Osteoblast (primary cell): Measurements from ENCODE around the gene ZNF45. TPM values are rescaled to one million over a fixed set of nuclear protein-coding genes. Genes with fewer than 3 reads are reported as not detected.
"Not testable (repeated sequence)": the region's sequence is repeated elsewhere in the genome, so short reads cannot be mapped to it uniquely, and the experiment has no call there.

Source experiments
- DNase-seq: peaks from one replicate; pipeline ENCODE4 v3.0.0; 2011; ENCODE audit warnings: low spot score, mixed read lengths; ENCODE audit not compliant: insufficient read length; ENCODE audit errors: missing footprints
- H2AFZ ChIP-seq: 2 replicates; pipeline ENCODE4 v1.6.0; 2011; ENCODE audit warnings: mild to moderate bottlenecking, low read length
- H3K27ac ChIP-seq: 2 replicates; pipeline ENCODE4 v1.5.1; 2011; ENCODE audit warnings: mild to moderate bottlenecking, low read depth, low read length, moderate library complexity
- H3K27me3 ChIP-seq: 2 replicates; pipeline ENCODE4 v1.6.0; 2012; ENCODE audit warnings: mild to moderate bottlenecking, control low read depth, inconsistent platforms, low read length, moderate library complexity; ENCODE audit not compliant: insufficient read depth
- H3K36me3 ChIP-seq: 2 replicates; pipeline ENCODE4 v1.5.1; 2011; ENCODE audit warnings: mild to moderate bottlenecking, low read length, control low read depth, moderate library complexity; ENCODE audit not compliant: insufficient read depth
- H3K4me1 ChIP-seq: 2 replicates; pipeline ENCODE4 v1.5.1; 2011; ENCODE audit warnings: mild to moderate bottlenecking, low read length, control low read depth, moderate library complexity; ENCODE audit not compliant: insufficient read depth
- H3K4me2 ChIP-seq: 2 replicates; pipeline ENCODE4 v1.6.0; 2011; ENCODE audit warnings: mild to moderate bottlenecking, low read length; ENCODE audit not compliant: insufficient read depth
- H3K4me3 ChIP-seq: fragments of 200-600 bp; sonication (generic); 3 replicates; pipeline ENCODE4 v1.5.1; 2012; ENCODE audit warnings: mild to moderate bottlenecking, low read length, inconsistent platforms; ENCODE audit not compliant: insufficient read depth
- H3K79me2 ChIP-seq: 2 replicates; pipeline ENCODE4 v1.6.0; 2012; ENCODE audit warnings: mild to moderate bottlenecking, low read length, control low read depth, inconsistent platforms; ENCODE audit not compliant: insufficient read depth
- H3K9me3 ChIP-seq: 2 replicates; pipeline ENCODE4 v1.5.1; 2011; ENCODE audit warnings: low read depth, low read length, control low read depth
- H4K20me1 ChIP-seq: 2 replicates; pipeline ENCODE4 v1.6.0; 2012; ENCODE audit warnings: mild to moderate bottlenecking, low read length, control low read depth; ENCODE audit not compliant: insufficient read depth
- small RNA-seq: library from RNA; depleted of rRNA; stranded (forward); fragments of <200 nt; gene quantifications from one replicate; pipeline ENCODE3, GENCODE V24; 2012
- total RNA-seq: library from RNA; depleted of rRNA; stranded (reverse); fragments of >200 nt; gene quantifications from 2 replicates; pipeline ENCODE4 v1.2.3, GENCODE V29; 2012
- TF ChIP-seq, protein P1 (sequence below): IDR thresholded peaks from 2 replicates; pipeline ENCODE4 v1.5.1; 2011; ENCODE audit warnings: mild to moderate bottlenecking, low read depth, low read length, moderate library complexity; ENCODE audit errors: extremely low read depth

Gene ZNF45
- total RNA-seq, 1 donor = 15.6 TPM

DNA sequence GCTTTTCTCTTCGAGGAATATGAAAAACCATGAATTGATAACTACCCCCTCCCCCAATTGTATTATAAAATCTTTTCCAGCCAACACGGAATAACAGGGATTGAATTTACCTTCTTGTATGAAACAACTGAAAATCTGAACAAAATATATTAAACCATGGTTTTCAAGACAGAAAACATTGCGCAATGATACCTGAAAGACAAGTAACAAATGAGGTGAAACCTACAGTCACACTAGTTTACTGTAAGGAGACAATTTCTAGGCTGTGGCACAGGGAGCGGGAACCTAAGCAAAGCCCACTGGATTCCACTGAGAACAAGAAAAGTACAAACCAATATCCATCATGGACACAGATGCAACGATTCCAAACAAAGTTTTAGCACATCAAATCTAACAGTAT lies 54.6 kb downstream of the ZNF45 start:
- H3K36me3 ChIP-seq = peaks cover 4% of the 10 kb centered on the region
- peak; percentile 18 for DNase-seq
- peaks cover 12% of the 10 kb centered on the region for H3K9me3 ChIP-seq
- H3K4me2 ChIP-seq = no peak overlapping the region
- no peaks in the 10 kb centered on the region for H3K27me3 ChIP-seq
- TF ChIP-seq, protein P1, sequence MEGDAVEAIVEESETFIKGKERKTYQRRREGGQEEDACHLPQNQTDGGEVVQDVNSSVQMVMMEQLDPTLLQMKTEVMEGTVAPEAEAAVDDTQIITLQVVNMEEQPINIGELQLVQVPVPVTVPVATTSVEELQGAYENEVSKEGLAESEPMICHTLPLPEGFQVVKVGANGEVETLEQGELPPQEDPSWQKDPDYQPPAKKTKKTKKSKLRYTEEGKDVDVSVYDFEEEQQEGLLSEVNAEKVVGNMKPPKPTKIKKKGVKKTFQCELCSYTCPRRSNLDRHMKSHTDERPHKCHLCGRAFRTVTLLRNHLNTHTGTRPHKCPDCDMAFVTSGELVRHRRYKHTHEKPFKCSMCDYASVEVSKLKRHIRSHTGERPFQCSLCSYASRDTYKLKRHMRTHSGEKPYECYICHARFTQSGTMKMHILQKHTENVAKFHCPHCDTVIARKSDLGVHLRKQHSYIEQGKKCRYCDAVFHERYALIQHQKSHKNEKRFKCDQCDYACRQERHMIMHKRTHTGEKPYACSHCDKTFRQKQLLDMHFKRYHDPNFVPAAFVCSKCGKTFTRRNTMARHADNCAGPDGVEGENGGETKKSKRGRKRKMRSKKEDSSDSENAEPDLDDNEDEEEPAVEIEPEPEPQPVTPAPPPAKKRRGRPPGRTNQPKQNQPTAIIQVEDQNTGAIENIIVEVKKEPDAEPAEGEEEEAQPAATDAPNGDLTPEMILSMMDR = no peak
- no peak overlapping the region for H3K27ac ChIP-seq
- H2AFZ ChIP-seq = no peak overlapping the region
- no peaks in the 10 kb centered on the region for H3K79me2 ChIP-seq
- no peaks in the 10 kb centered on the region for H4K20me1 ChIP-seq
- H3K4me1 ChIP-seq = no peaks in the 10 kb centered on the region
- H3K4me3 ChIP-seq = no peak overlapping the region

DNA sequence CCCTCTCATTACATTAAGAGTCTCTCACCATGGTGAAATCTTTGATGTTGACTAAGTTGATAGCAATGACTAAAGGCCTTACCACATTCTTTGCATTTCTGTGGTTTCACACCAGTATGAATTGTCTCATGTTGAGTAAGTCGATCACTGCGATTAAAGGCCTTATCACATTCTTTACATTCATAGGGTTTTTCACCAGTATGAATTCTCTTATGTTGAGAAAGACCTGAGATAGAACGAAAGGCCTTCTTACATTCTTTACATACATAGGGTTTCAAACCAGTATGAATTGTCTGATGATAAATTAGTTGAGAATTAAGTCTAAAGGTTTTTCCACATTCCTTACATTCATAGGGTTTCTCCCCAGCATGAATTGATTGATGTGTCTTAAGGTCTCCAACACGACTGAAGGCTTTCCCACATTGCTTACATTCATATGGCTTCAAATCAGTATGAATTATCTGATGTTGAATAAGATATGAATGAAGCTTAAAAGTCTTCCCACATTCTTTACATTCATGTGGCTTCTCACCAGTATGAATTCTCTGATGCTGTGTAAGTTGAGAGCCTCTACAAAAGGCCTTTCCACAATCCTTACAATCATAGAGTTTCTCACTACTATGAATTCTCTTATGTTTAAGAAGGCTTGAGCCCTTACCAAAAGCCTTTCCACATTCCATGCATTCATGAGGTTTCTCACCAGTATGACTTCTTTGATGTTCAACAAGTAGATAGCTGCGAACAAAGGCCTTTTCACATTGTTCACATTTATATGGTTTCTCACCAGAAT lies 62.3 kb downstream of the ZNF45 start:
- no peak overlapping the region for H2AFZ ChIP-seq
- peaks cover 28% of the 10 kb centered on the region for H3K9me3 ChIP-seq
- H3K4me1 ChIP-seq = no peaks in the 10 kb centered on the region
- TF ChIP-seq, protein P1 = no peak
- H4K20me1 ChIP-seq = no peaks in the 10 kb centered on the region
- no peak overlapping the region for H3K4me3 ChIP-seq
- H3K4me2 ChIP-seq = no peak overlapping the region
- H3K79me2 ChIP-seq = no peaks in the 10 kb centered on the region
- peak; percentile 73 for DNase-seq
- H3K27ac ChIP-seq = no peak overlapping the region
- H3K36me3 ChIP-seq = no peaks in the 10 kb centered on the region
- H3K27me3 ChIP-seq = no peaks in the 10 kb centered on the region

DNA sequence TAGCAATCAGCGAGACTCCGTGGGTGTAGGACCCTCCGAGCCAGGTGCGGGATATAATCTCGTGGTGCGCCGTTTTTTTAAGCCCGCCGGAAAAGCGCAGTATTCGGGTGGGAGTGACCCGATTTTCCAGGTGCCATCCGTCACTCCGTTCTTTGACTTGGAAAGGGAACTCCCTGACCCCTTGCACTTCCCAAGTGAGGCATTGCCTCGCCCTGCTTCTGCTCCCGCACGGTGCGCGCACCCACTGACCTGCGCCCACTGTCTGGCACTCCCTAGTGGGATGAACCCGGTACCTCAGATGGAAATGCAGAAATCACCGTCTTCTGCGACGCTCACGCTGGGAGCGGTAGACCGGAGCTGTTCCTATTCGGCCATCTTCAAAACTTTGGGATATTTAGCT lies 68.2 kb downstream of the ZNF45 start:
- H4K20me1 ChIP-seq, H3K79me2 ChIP-seq, H3K36me3 ChIP-seq, H3K4me3 ChIP-seq, H3K27me3 ChIP-seq, H3K4me2 ChIP-seq, H2AFZ ChIP-seq, H3K27ac ChIP-seq, H3K4me1 ChIP-seq, DNase-seq: not testable (repeated sequence)
- H3K9me3 ChIP-seq = peaks cover 13% of the 10 kb centered on the region

Small RNA genes within 50 kb of the gene (small RNA-seq; reads per million reads assigned to genes)
- gene AC006213.5 = not detected

Other genes starting within 250 kb of the ZNF45 start
- gene IRGC, start 219.2 kb downstream of the ZNF45 start, total RNA-seq = not detected in 2 replicates
- gene SMG9, start 180.3 kb downstream of the ZNF45 start, total RNA-seq = 14.5 and 17.4 TPM in 2 replicates
- 6.5 and 7.2 TPM in 2 replicates for gene KCNN4, start 154.3 kb downstream of the ZNF45 start, total RNA-seq
- 0.29 and 0.72 TPM in 2 replicates for gene LYPD5, start 132.8 kb downstream of the ZNF45 start, total RNA-seq
- 13.4 and 15.6 TPM in 2 replicates for gene ZNF283, start 108.0 kb downstream of the ZNF45 start, total RNA-seq
- gene ZNF404, start 51.3 kb downstream of the ZNF45 start, total RNA-seq = 1.5 and 2.9 TPM in 2 replicates
- gene ZNF221, start 15.9 kb upstream of the ZNF45 start, total RNA-seq = 9.0 and 9.7 TPM in 2 replicates
- 6.5 and 10.0 TPM in 2 replicates for gene ZNF155, start 48.9 kb upstream of the ZNF45 start, total RNA-seq
- 7.1 and 7.2 TPM in 2 replicates for gene ZNF230, start 67.7 kb upstream of the ZNF45 start, total RNA-seq
- 6.8 and 7.6 TPM in 2 replicates for gene ZNF222, start 90.1 kb upstream of the ZNF45 start, total RNA-seq
- gene ZNF223, start 116.8 kb upstream of the ZNF45 start, total RNA-seq = 5.8 and 6.8 TPM in 2 replicates
- 3.8 and 4.3 TPM in 2 replicates for gene ZNF284, start 136.9 kb upstream of the ZNF45 start, total RNA-seq
- gene ZNF224, start 159.1 kb upstream of the ZNF45 start, total RNA-seq = 32.6 and 36.8 TPM in 2 replicates
- gene ZNF225, start 178.1 kb upstream of the ZNF45 start, total RNA-seq = 6.2 and 6.8 TPM in 2 replicates
- gene ZNF234, start 206.3 kb upstream of the ZNF45 start, total RNA-seq = 14.8 and 15.9 TPM in 2 replicates
- 17.4 and 19.4 TPM in 2 replicates for gene ZNF226, start 229.8 kb upstream of the ZNF45 start, total RNA-seq